ENCODE data around the gene LUC7L3. TPM values are rescaled to one million over a fixed set of nuclear protein-coding genes. Genes with fewer than 3 reads are reported as not detected.

The LUC7L3 gene
- total and polyA plus RNA-seq, 2 of the 13 experiments (the other 11 are each of a cell fraction or from before 2014, with no cell fraction given): 108 to 120 TPM

GRCh38 chr17:50681263-50682200 is 37.9 kb upstream of the LUC7L3 start (continued):
- TF ChIP-seq, protein P1, sequence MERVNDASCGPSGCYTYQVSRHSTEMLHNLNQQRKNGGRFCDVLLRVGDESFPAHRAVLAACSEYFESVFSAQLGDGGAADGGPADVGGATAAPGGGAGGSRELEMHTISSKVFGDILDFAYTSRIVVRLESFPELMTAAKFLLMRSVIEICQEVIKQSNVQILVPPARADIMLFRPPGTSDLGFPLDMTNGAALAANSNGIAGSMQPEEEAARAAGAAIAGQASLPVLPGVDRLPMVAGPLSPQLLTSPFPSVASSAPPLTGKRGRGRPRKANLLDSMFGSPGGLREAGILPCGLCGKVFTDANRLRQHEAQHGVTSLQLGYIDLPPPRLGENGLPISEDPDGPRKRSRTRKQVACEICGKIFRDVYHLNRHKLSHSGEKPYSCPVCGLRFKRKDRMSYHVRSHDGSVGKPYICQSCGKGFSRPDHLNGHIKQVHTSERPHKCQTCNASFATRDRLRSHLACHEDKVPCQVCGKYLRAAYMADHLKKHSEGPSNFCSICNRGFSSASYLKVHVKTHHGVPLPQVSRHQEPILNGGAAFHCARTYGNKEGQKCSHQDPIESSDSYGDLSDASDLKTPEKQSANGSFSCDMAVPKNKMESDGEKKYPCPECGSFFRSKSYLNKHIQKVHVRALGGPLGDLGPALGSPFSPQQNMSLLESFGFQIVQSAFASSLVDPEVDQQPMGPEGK (CRISPR knock-in tag; IDR thresholded peaks at IDR 0.05): peak; percentile 49
- TF ChIP-seq XRCC5 (optimal IDR thresholded peaks at IDR 0.05; ENCODE audit: low read length): peak; percentile 74
- TF ChIP-seq ZNF572 (CRISPR knock-in tag; IDR thresholded peaks at IDR 0.05): 0 out of 2 replicates have a peak, but pooled peaks have one; percentile 35
- TF ChIP-seq TEAD3 (CRISPR knock-in tag; optimal IDR thresholded peaks at IDR 0.05; ENCODE audit: borderline replicate concordance): peak; percentile 19
- no peak for TF ChIP-seq ZMYM4 (CRISPR knock-in tag; IDR thresholded peaks at IDR 0.05)
- TF ChIP-seq ZNF766 (CRISPR knock-in tag; IDR thresholded peaks at IDR 0.05; ENCODE audit: borderline replicate concordance): peak; percentile 48
- TF ChIP-seq, protein P2, sequence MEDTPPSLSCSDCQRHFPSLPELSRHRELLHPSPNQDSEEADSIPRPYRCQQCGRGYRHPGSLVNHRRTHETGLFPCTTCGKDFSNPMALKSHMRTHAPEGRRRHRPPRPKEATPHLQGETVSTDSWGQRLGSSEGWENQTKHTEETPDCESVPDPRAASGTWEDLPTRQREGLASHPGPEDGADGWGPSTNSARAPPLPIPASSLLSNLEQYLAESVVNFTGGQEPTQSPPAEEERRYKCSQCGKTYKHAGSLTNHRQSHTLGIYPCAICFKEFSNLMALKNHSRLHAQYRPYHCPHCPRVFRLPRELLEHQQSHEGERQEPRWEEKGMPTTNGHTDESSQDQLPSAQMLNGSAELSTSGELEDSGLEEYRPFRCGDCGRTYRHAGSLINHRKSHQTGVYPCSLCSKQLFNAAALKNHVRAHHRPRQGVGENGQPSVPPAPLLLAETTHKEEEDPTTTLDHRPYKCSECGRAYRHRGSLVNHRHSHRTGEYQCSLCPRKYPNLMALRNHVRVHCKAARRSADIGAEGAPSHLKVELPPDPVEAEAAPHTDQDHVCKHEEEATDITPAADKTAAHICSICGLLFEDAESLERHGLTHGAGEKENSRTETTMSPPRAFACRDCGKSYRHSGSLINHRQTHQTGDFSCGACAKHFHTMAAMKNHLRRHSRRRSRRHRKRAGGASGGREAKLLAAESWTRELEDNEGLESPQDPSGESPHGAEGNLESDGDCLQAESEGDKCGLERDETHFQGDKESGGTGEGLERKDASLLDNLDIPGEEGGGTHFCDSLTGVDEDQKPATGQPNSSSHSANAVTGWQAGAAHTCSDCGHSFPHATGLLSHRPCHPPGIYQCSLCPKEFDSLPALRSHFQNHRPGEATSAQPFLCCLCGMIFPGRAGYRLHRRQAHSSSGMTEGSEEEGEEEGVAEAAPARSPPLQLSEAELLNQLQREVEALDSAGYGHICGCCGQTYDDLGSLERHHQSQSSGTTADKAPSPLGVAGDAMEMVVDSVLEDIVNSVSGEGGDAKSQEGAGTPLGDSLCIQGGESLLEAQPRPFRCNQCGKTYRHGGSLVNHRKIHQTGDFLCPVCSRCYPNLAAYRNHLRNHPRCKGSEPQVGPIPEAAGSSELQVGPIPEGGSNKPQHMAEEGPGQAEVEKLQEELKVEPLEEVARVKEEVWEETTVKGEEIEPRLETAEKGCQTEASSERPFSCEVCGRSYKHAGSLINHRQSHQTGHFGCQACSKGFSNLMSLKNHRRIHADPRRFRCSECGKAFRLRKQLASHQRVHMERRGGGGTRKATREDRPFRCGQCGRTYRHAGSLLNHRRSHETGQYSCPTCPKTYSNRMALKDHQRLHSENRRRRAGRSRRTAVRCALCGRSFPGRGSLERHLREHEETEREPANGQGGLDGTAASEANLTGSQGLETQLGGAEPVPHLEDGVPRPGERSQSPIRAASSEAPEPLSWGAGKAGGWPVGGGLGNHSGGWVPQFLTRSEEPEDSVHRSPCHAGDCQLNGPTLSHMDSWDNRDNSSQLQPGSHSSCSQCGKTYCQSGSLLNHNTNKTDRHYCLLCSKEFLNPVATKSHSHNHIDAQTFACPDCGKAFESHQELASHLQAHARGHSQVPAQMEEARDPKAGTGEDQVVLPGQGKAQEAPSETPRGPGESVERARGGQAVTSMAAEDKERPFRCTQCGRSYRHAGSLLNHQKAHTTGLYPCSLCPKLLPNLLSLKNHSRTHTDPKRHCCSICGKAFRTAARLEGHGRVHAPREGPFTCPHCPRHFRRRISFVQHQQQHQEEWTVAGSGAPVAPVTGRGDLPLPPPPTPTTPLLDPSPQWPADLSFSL (CRISPR knock-in tag; IDR thresholded peaks at IDR 0.05): 0 out of 2 replicates have a peak, but pooled peaks have one; percentile 20
- TF ChIP-seq MED13 (CRISPR knock-in tag; IDR thresholded peaks at IDR 0.05): no peak
- no peak for TF ChIP-seq ZNF136 (CRISPR knock-in tag; IDR thresholded peaks at IDR 0.05; ENCODE audit: low read depth)
- TF ChIP-seq ZNF121 (CRISPR knock-in tag; IDR thresholded peaks at IDR 0.05): no peak
- 0 out of 2 replicates have a peak, but pooled peaks have one; percentile 24 for TF ChIP-seq KDM4B (CRISPR knock-in tag; IDR thresholded peaks at IDR 0.05)
- TF ChIP-seq, protein P3, sequence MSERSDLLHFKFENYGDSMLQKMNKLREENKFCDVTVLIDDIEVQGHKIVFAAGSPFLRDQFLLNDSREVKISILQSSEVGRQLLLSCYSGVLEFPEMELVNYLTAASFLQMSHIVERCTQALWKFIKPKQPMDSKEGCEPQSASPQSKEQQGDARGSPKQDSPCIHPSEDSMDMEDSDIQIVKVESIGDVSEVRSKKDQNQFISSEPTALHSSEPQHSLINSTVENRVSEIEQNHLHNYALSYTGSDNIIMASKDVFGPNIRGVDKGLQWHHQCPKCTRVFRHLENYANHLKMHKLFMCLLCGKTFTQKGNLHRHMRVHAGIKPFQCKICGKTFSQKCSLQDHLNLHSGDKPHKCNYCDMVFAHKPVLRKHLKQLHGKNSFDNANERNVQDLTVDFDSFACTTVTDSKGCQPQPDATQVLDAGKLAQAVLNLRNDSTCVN (CRISPR knock-in tag; IDR thresholded peaks at IDR 0.05; ENCODE audit: borderline replicate concordance): 0 out of 2 replicates have a peak, but pooled peaks have one; percentile 36
- TF ChIP-seq FOXP4 (CRISPR knock-in tag; IDR thresholded peaks at IDR 0.05): peak; percentile 39; the same call in 1 of the 2 replicates
- 0 out of 2 replicates have a peak, but pooled peaks have one; percentile 33 for TF ChIP-seq ZNF331 (CRISPR knock-in tag; IDR thresholded peaks at IDR 0.05)
- peak; percentile 92 for TF ChIP-seq SMC3 (IDR thresholded peaks at IDR 0.05; ENCODE audit: low read length)
- peak; percentile 75 for TF ChIP-seq ZBTB38 (CRISPR knock-in tag; IDR thresholded peaks at IDR 0.05)
- peak; percentile 52; the same call in 1 of the 2 replicates for TF ChIP-seq ZNF605 (CRISPR knock-in tag; IDR thresholded peaks at IDR 0.05)
